Right atrium auricular region (tissue), 2 donors: ENCODE measurements around the gene CYP46A1. TPM values are rescaled to one million over a fixed set of nuclear protein-coding genes. Genes with fewer than 3 reads are reported as not detected.

ENCODE experiments used
- DNase-seq: peaks from one replicate; pipeline ENCODE4 v3.0.0-alpha.2; 2019; ENCODE audit warnings: low spot score
- H3K27ac ChIP-seq, 2 donors: fragments of 200-600 bp; sonication (generic); 1 replicate in 1 of 2; 2 replicates in 1 of 2; pipeline ENCODE4 v1.5.1; 2016 to 2019
- H3K27me3 ChIP-seq, 2 donors: fragments of 200-600 bp; sonication (generic); one replicate each; pipeline versions ENCODE4 v1.5.1 to v1.6.0; 2017 to 2019
- H3K36me3 ChIP-seq: fragments of 200-600 bp; sonication (generic); one replicate; pipeline ENCODE4 v1.5.1; 2016
- H3K4me1 ChIP-seq, 2 donors: fragments of 200-600 bp; sonication (generic); one replicate each; pipeline versions ENCODE4 v1.5.1 to v1.6.0; 2017 to 2019
- H3K4me3 ChIP-seq, 2 donors: fragments of 200-600 bp; sonication (generic); 1 replicate in 1 of 2; 2 replicates in 1 of 2; pipeline ENCODE4 v1.5.1; 2017 to 2019; ENCODE audit warnings: mild to moderate bottlenecking in 1 of 2, moderate library complexity in 1 of 2
- H3K9me3 ChIP-seq, 2 donors: fragments of 200-600 bp; sonication (generic); one replicate each; pipeline ENCODE4 v1.5.1; 2019
- CTCF ChIP-seq, 2 donors: fragments of 200-600 bp; sonication (generic); IDR thresholded peaks; one replicate each; pipeline ENCODE4 v1.5.1; 2019; ENCODE audit warnings: antibody characterized with exemption in 2 of 2
- total RNA-seq, 2 donors: library from RNA; depleted of rRNA; stranded (reverse); fragments of >200 nt; gene quantifications; one replicate each; pipeline ENCODE4 v1.1.0, GENCODE V29; 2016

Gene CYP46A1
- total RNA-seq, 2 donors from 2014 or later = 1.4 to 6.9 TPM

GRCh38 chr14:99701260-99701659 is 17.2 kb downstream of the CYP46A1 start:
- peak; percentile 11 for DNase-seq
- no peak for TF ChIP-seq CTCF (IDR thresholded peaks at IDR 0.05)
- Histone ChIP-seq H3K4me1 (no peaks in the 10 kb centered on the region), H3K9me3 (peaks cover 5 to 14% of the 10 kb centered on the region in 2 donors), H3K4me3 (no peak overlapping the region), H3K27ac (no peak overlapping the region), H3K27me3 (no peaks in the 10 kb centered on the region), H3K36me3 (no peaks in the 10 kb centered on the region)

- no peaks in the 10 kb centered on the region for H3K36me3 ChIP-seq
- H3K27ac ChIP-seq = no peak overlapping the region
- H3K9me3 ChIP-seq = peaks cover 5 to 14% of the 10 kb centered on the region in 2 donors
- TF ChIP-seq CTCF (IDR thresholded peaks at IDR 0.05) = no peak
- H3K27me3 ChIP-seq = no peaks in the 10 kb centered on the region
- DNase-seq = no peak
- H3K4me1 ChIP-seq = no peaks in the 10 kb centered on the region
- H3K4me3 ChIP-seq = no peak overlapping the region
Measured at GRCh38 chr14:99702115-99702514, 18.0 kb downstream of the CYP46A1 start.

GRCh38 chr14:99703381-99703780 is 19.3 kb downstream of the CYP46A1 start:
- Histone ChIP-seq H3K9me3 (peaks cover 5 to 14% of the 10 kb centered on the region in 2 donors), H3K4me3 (no peak overlapping the region), H3K27me3 (no peaks in the 10 kb centered on the region), H3K36me3 (no peaks in the 10 kb centered on the region), H3K27ac (no peak overlapping the region), H3K4me1 (no peaks in the 10 kb centered on the region)
- no peak for DNase-seq
- TF ChIP-seq CTCF (IDR thresholded peaks at IDR 0.05) = no peak

DNA sequence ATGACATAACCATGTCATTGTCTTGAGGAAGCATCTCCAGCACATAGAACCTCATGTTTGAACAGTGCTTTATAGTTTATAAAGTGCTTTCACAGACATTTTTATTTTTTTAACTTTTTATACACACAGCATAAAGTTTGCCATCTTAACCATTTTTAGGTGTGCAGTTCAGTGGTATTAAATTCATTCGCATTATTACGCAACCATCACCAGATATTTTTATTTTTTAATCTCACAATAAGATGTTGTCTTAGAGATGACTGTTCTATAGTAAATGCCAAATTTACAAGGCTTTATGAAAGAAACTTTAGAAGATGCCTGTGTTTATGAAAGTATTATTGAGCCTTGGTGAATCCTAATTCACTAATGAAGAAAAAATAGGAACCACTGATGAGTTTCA is 19.9 kb downstream of the CYP46A1 start:
- Histone ChIP-seq H3K27ac (no peak overlapping the region), H3K36me3 (no peaks in the 10 kb centered on the region), H3K4me3 (no peak overlapping the region), H3K9me3 (peaks cover 5 to 14% of the 10 kb centered on the region in 2 donors), H3K4me1 (no peaks in the 10 kb centered on the region), H3K27me3 (no peaks in the 10 kb centered on the region)
- no peak for TF ChIP-seq CTCF (IDR thresholded peaks at IDR 0.05)
- no peak for DNase-seq

- no peaks in the 10 kb centered on the region for H3K36me3 ChIP-seq
- no peaks in the 10 kb centered on the region for H3K4me1 ChIP-seq
- peaks cover 5 to 14% of the 10 kb centered on the region in 2 donors for H3K9me3 ChIP-seq
- no peak for TF ChIP-seq CTCF (IDR thresholded peaks at IDR 0.05)
- H3K4me3 ChIP-seq = no peak overlapping the region
- peak; percentile 21 for DNase-seq
- H3K27ac ChIP-seq = no peak overlapping the region
- no peaks in the 10 kb centered on the region for H3K27me3 ChIP-seq
Measured at GRCh38 chr14:99706107-99706900, 22.2 kb downstream of the CYP46A1 start.

DNA sequence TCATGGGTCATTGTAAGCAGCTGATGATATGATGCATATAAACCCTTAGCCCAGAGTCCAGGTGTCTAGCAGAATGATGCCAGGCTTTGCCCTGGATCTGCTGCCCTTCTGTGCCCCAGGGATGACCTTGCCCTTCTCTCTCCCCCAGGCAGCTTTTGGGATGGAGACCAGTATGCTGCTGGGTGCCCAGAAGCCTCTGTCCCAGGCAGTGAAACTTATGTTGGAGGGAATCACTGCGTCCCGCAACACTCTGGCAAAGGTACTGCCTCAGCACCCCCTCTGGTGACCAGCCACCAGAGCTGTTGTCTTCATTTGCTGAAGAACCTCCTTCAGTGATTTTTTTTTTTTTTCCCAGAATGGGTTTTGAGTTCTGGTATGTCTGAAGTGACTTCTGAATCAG is 23.3 kb downstream of the CYP46A1 start:
- peak; percentile 7 for DNase-seq
- H3K27me3 ChIP-seq = no peaks in the 10 kb centered on the region

More for the DNA sequence above, 23.3 kb downstream of the CYP46A1 start:
- Histone ChIP-seq H3K27ac (no peak overlapping the region), H3K4me3 (no peak overlapping the region), H3K4me1 (no peaks in the 10 kb centered on the region), H3K9me3 (peaks cover 5 to 9% of the 10 kb centered on the region in 2 donors), H3K36me3 (no peaks in the 10 kb centered on the region)
- TF ChIP-seq CTCF (IDR thresholded peaks at IDR 0.05) = no peak
